ENCODE measurements around the gene NEDD4L.

- TF ChIP-seq FOXA1 (IDR thresholded peaks at IDR 0.05): no peak
- no peak for TF ChIP-seq CTCF (IDR thresholded peaks at IDR 0.05; ENCODE audit: low read depth, low read length, missing input control)
- no peak for TF ChIP-seq RAD21 (IDR thresholded peaks at IDR 0.05)
- TF ChIP-seq TAF1 (conservative IDR thresholded peaks at IDR 0.05): no peak
- TF ChIP-seq REST (IDR thresholded peaks at IDR 0.05): no peak
- TF ChIP-seq JUND (IDR thresholded peaks at IDR 0.05): no peak
- TF ChIP-seq ZBTB33 (IDR thresholded peaks at IDR 0.05): no peak
- TF ChIP-seq GABPA (IDR thresholded peaks at IDR 0.05 in 1 of 2, conservative IDR thresholded peaks at IDR 0.05 in 1 of 2): no peak
- no peak for TF ChIP-seq SP1 (IDR thresholded peaks at IDR 0.05)
- TF ChIP-seq ATF3 (IDR thresholded peaks at IDR 0.05): no peak
- TF ChIP-seq EGR1 (IDR thresholded peaks at IDR 0.05; ENCODE audit: low read depth in 2 of 2): no peak
- no peak for TF ChIP-seq MAX (IDR thresholded peaks at IDR 0.05)
- TF ChIP-seq HNF4A (conservative IDR thresholded peaks at IDR 0.05): peak in 1 of 2 donors; percentile 26
Observed at GRCh38 chr18:58095655-58096054, 51.6 kb downstream of the NEDD4L start.

Data from liver (tissue), 3 donors.